H9 (cell line): ENCODE measurements around the gene KRT3. TPM values are rescaled to one million over a fixed set of nuclear protein-coding genes. Genes with fewer than 3 reads are reported as not detected.

ENCODE experiments used
- DNase-seq: peaks from one replicate; pipeline ENCODE4 v3.0.0-alpha.2; 2017
- H2AFZ ChIP-seq: one replicate; pipeline ENCODE4 v1.6.1; 2013; ENCODE audit warnings: mild to moderate bottlenecking, low read length, control low read depth, moderate library complexity
- H2AK5ac ChIP-seq: 2 replicates; pipeline ENCODE4 v1.6.1; 2013; ENCODE audit warnings: low read length, control low read depth, mixed read lengths; ENCODE audit not compliant: insufficient read length
- H2BK120ac ChIP-seq: one replicate; pipeline ENCODE4 v1.6.1; 2013; ENCODE audit warnings: low read depth, mild to moderate bottlenecking, low read length, control low read depth, inconsistent platforms; ENCODE audit not compliant: poor library complexity, severe bottlenecking
- H2BK12ac ChIP-seq: 2 replicates; pipeline ENCODE4 v1.6.1; 2013; ENCODE audit warnings: low read length, control low read depth, mixed read lengths, low read depth; ENCODE audit not compliant: insufficient read length
- H2BK15ac ChIP-seq: 2 replicates; pipeline ENCODE4 v1.6.1; 2013; ENCODE audit warnings: low read depth, low read length, control low read depth
- H2BK20ac ChIP-seq: one replicate; pipeline ENCODE4 v1.6.1; 2013; ENCODE audit warnings: low read depth, mild to moderate bottlenecking, low read length, control low read depth, inconsistent platforms; ENCODE audit not compliant: poor library complexity, severe bottlenecking
- H2BK5ac ChIP-seq: 2 replicates; pipeline ENCODE4 v1.6.1; 2013; ENCODE audit warnings: low read length, control low read depth, mixed read lengths; ENCODE audit not compliant: insufficient read length
- H3K14ac ChIP-seq: 2 replicates; pipeline ENCODE4 v1.6.1; 2013; ENCODE audit warnings: low read length, control low read depth; ENCODE audit not compliant: insufficient read depth
- H3K18ac ChIP-seq: 2 replicates; pipeline ENCODE4 v1.6.1; 2013; ENCODE audit warnings: low read depth, mild to moderate bottlenecking, mixed read lengths, low read length, control low read depth; ENCODE audit not compliant: insufficient read length
- H3K23ac ChIP-seq: 2 replicates; pipeline ENCODE4 v1.6.1; 2013; ENCODE audit warnings: low read length, control low read depth, mixed read lengths, low read depth; ENCODE audit not compliant: insufficient read length
- H3K23me2 ChIP-seq: 2 replicates; pipeline ENCODE4 v1.6.1; 2013; ENCODE audit warnings: low read depth, mild to moderate bottlenecking, mixed read lengths, low read length, control low read depth; ENCODE audit not compliant: insufficient read length, poor library complexity, severe bottlenecking
- H3K27ac ChIP-seq: 2 replicates; pipeline ENCODE4 v1.5.1; 2013; ENCODE audit warnings: low read length, control low read depth, mixed read lengths, low read depth; ENCODE audit not compliant: insufficient read length
- H3K27me3 ChIP-seq: 2 replicates; pipeline ENCODE4 v1.6.1; 2013; ENCODE audit warnings: low read length, control low read depth, inconsistent platforms; ENCODE audit not compliant: insufficient read depth
- H3K4ac ChIP-seq: 2 replicates; pipeline ENCODE4 v1.6.1; 2013; ENCODE audit warnings: low read depth, mild to moderate bottlenecking, control low read depth, inconsistent platforms, low read length, moderate library complexity
- H3K4me1 ChIP-seq: 2 replicates; pipeline ENCODE4 v1.6.1; 2013; ENCODE audit warnings: low read length, control low read depth, inconsistent platforms; ENCODE audit not compliant: insufficient read depth
- H3K4me2 ChIP-seq: 2 replicates; pipeline ENCODE4 v1.6.1; 2013; ENCODE audit warnings: low read length, control low read depth, mixed read lengths; ENCODE audit not compliant: insufficient read length, insufficient read depth
- H3K56ac ChIP-seq: 2 replicates; pipeline ENCODE4 v1.6.1; 2013; ENCODE audit warnings: low read depth, mild to moderate bottlenecking, mixed read lengths, low read length, control low read depth; ENCODE audit not compliant: insufficient read length
- H3K79me1 ChIP-seq: 2 replicates; pipeline ENCODE4 v1.6.1; 2013; ENCODE audit warnings: low read depth, mild to moderate bottlenecking, moderate library complexity, low read length, control low read depth, inconsistent platforms; ENCODE audit not compliant: insufficient read depth, poor library complexity, severe bottlenecking
- H3K79me2 ChIP-seq: 2 replicates; pipeline ENCODE4 v1.6.1; 2013; ENCODE audit warnings: low read length, control low read depth, inconsistent platforms; ENCODE audit not compliant: insufficient read depth
- H3K9ac ChIP-seq: 2 replicates; pipeline ENCODE4 v1.6.1; 2013; ENCODE audit warnings: low read length, control low read depth, mixed read lengths; ENCODE audit not compliant: insufficient read length; ENCODE audit errors: extremely low read depth
- H3K9me3 ChIP-seq: one replicate; pipeline ENCODE4 v1.6.1; 2013; ENCODE audit warnings: low read depth, low read length, inconsistent platforms; ENCODE audit not compliant: control insufficient read depth
- H3T11ph ChIP-seq: one replicate; pipeline ENCODE4 v1.6.1; 2013; ENCODE audit warnings: mild to moderate bottlenecking, low read length, control low read depth, inconsistent platforms
- H4K20me1 ChIP-seq: one replicate; pipeline ENCODE4 v1.6.1; 2013; ENCODE audit not compliant: control insufficient read depth, insufficient read length, insufficient read depth
- H4K5ac ChIP-seq: 2 replicates; pipeline ENCODE4 v1.6.1; 2013; ENCODE audit warnings: low read depth, mild to moderate bottlenecking, mixed read lengths, low read length, control low read depth; ENCODE audit not compliant: insufficient read length
- H4K8ac ChIP-seq: replicated peaks from 2 replicates; pipeline ENCODE4 v1.6.1; 2013; ENCODE audit warnings: low read length, control low read depth, mixed read lengths, low read depth; ENCODE audit not compliant: insufficient read length
- H4K91ac ChIP-seq: 2 replicates; pipeline ENCODE4 v1.6.1; 2013; ENCODE audit warnings: low read depth, mild to moderate bottlenecking, moderate library complexity, mixed read lengths, low read length, control low read depth; ENCODE audit not compliant: insufficient read length
- H3K27ac Mint-ChIP-seq, 3 experiments: 2 replicates in 2 of 3; 3 replicates in 1 of 3; pipeline ENCODE4 v1.8.0; 2020 to 2021; ENCODE audit warnings: mixed read lengths in 3 of 3, mild to moderate bottlenecking in 1 of 3, moderate library complexity in 1 of 3
- H3K27me3 Mint-ChIP-seq: 2 replicates; pipeline ENCODE4 v1.8.0; 2021; ENCODE audit warnings: low read depth, mild to moderate bottlenecking, moderate library complexity, mixed read lengths
- H3K36me3 Mint-ChIP-seq, 3 experiments: 2 replicates in 2 of 3; 3 replicates in 1 of 3; pipeline ENCODE4 v1.8.0; 2020 to 2021; ENCODE audit warnings: low read depth in 3 of 3, mixed read lengths in 3 of 3; ENCODE audit not compliant: insufficient read depth in 1 of 3
- H3K4me1 Mint-ChIP-seq, 2 experiments: 2 replicates each; pipeline ENCODE4 v1.8.0; 2020; ENCODE audit warnings: mixed read lengths in 2 of 2
- H3K4me3 Mint-ChIP-seq, 2 experiments: 2 replicates in 1 of 2; 3 replicates in 1 of 2; pipeline ENCODE4 v1.8.0; 2020 to 2021; ENCODE audit warnings: mild to moderate bottlenecking in 2 of 2, mixed read lengths in 2 of 2, moderate library complexity in 1 of 2
- H3K9me3 Mint-ChIP-seq, 2 experiments: 2 replicates in 1 of 2; 3 replicates in 1 of 2; pipeline ENCODE4 v1.8.0; 2020; ENCODE audit warnings: mild to moderate bottlenecking in 2 of 2, mixed read lengths in 2 of 2, moderate library complexity in 1 of 2
- CTCF ChIP-seq: fragments of 200-600 bp; sonication (generic); conservative IDR thresholded peaks from 3 replicates; pipeline ENCODE4 v1.8.0; 2021; ENCODE audit warnings: antibody characterized with exemption, mild to moderate bottlenecking
- WGBS: extraction: QIAGEN DNeasy Blood & Tissue Kit; methylation state at CpG from one replicate; pipeline ENCODE4 v1.1.7; 2013; ENCODE audit warnings: missing lambda C conversion rate, low lambda C conversion rate, mixed read lengths; ENCODE audit not compliant: insufficient read length; ENCODE audit errors: extremely low coverage; 5-methylcytosine and 5-hydroxymethylcytosine counted together
- total RNA-seq: library from RNA; stranded (reverse); gene quantifications from 2 replicates; pipeline ENCODE4 v1.2.1, GENCODE V29; 2021

The KRT3 gene
- total RNA-seq, 1 experiment from 2014 or later = not detected

GRCh38 chr12:52814710-52815155 is 18.8 kb upstream of the KRT3 start:
- DNase-seq = no peak
- H3K9me3 Mint-ChIP-seq = no peaks in the 10 kb centered on the region
- Histone ChIP-seq H4K8ac (no peak overlapping the region), H3K18ac (no peak overlapping the region), H3K4me1 (no peaks in the 10 kb centered on the region), H3K27me3 (no peaks in the 10 kb centered on the region), H3K14ac (no peak overlapping the region), H2BK15ac (no peak overlapping the region), H3T11ph (no peak overlapping the region), H4K91ac (no peak overlapping the region), H2AFZ (no peak overlapping the region), H3K79me2 (no peaks in the 10 kb centered on the region), H3K9me3 (no peaks in the 10 kb centered on the region), H3K27ac (no peak overlapping the region), H3K4me2 (no peak overlapping the region), H4K5ac (no peak overlapping the region), H3K79me1 (no peaks in the 10 kb centered on the region), H3K4ac (no peak overlapping the region), H2BK12ac (no peak overlapping the region), H3K56ac (no peak overlapping the region), H3K23ac (no peak overlapping the region), H2BK120ac (no peak overlapping the region), H2BK5ac (no peak overlapping the region), H3K9ac (no peak overlapping the region), H2BK20ac (no peak overlapping the region), H3K23me2 (no peaks in the 10 kb centered on the region), H2AK5ac (no peak overlapping the region), H4K20me1 (no peaks in the 10 kb centered on the region)
- H3K4me1 Mint-ChIP-seq = peaks cover 3 to 7% of the 10 kb centered on the region in 2 experiments; a peak in 3 of 4 replicates
- H3K36me3 Mint-ChIP-seq = no peaks in the 10 kb centered on the region; a peak in 1 of 7 replicates
- H3K4me3 Mint-ChIP-seq = no peak overlapping the region
- H3K27me3 Mint-ChIP-seq = peaks cover 3% of the 10 kb centered on the region
- no peak for TF ChIP-seq CTCF
- no CpG with 5 or more reads among the region's 4 CpGs for WGBS
- no peak overlapping the region for H3K27ac Mint-ChIP-seq
